Fibroblast of the aortic adventitia (primary cell): ENCODE data around the gene CCDC50. TPM values are rescaled to one million over a fixed set of nuclear protein-coding genes. Genes with fewer than 3 reads are reported as not detected.

ENCODE experiments used
- DNase-seq: peaks from one replicate; pipeline ENCODE4 v3.0.0-alpha.2; 2010; ENCODE audit warnings: low read depth
- H3K4me3 ChIP-seq: 2 replicates; pipeline ENCODE4 v1.5.1; 2011; ENCODE audit warnings: low read depth, mild to moderate bottlenecking, control low read depth, low read length, moderate library complexity
- CTCF ChIP-seq: IDR thresholded peaks from 2 replicates; pipeline ENCODE4 v1.5.1; 2011; ENCODE audit warnings: mild to moderate bottlenecking, low read length, control low read depth, inconsistent platforms; ENCODE audit not compliant: insufficient read depth
- total RNA-seq: library from RNA; depleted of rRNA; stranded (reverse); fragments of >200 nt; gene quantifications from 2 replicates; pipeline ENCODE4 v1.2.3, GENCODE V29; 2012; ENCODE audit warnings: low replicate concordance

The CCDC50 gene
- total RNA-seq, 1 donor = 84.6 TPM

- TF ChIP-seq CTCF = no peak
- no peak overlapping the region for H3K4me3 ChIP-seq
Observed at GRCh38 chr3:191290311-191291025, 38.7 kb upstream of the CCDC50 start.

GRCh38 chr3:191292243-191293015, 36.8 kb upstream of the CCDC50 start:
- no peak for TF ChIP-seq CTCF
- no peak for DNase-seq
- no peak overlapping the region for H3K4me3 ChIP-seq

More at GRCh38 chr3:191290311-191291025, 38.7 kb upstream of the CCDC50 start:
- peak; percentile 22 for DNase-seq

- DNase-seq = no peak
- TF ChIP-seq CTCF = no peak
- H3K4me3 ChIP-seq = no peak overlapping the region
Observed at GRCh38 chr3:191294291-191294690, 34.9 kb upstream of the CCDC50 start.

GRCh38 chr3:191296041-191296541, 33.1 kb upstream of the CCDC50 start:
- no peak overlapping the region for H3K4me3 ChIP-seq
- TF ChIP-seq CTCF = no peak
- DNase-seq = no peak

- no peak for DNase-seq
- TF ChIP-seq CTCF = no peak
Observed at GRCh38 chr3:191298846-191299245, 30.3 kb upstream of the CCDC50 start.

GRCh38 chr3:191300422-191300821, 28.8 kb upstream of the CCDC50 start:
- no peak for TF ChIP-seq CTCF
- no peak for DNase-seq

More at GRCh38 chr3:191298846-191299245, 30.3 kb upstream of the CCDC50 start:
- H3K4me3 ChIP-seq = no peak overlapping the region

More at GRCh38 chr3:191300422-191300821, 28.8 kb upstream of the CCDC50 start:
- H3K4me3 ChIP-seq = no peak overlapping the region
